ENCODE data around the gene CUTC.

GRCh38 chr10:99742254-99742653 lies 10.2 kb downstream of the CUTC start:
- TF ChIP-seq CTCF (IDR thresholded peaks at IDR 0.05; ENCODE audit: poor library complexity) (no peak), EZH2 (IDR thresholded peaks at IDR 0.05; ENCODE audit: borderline replicate concordance) (no peak), EZH2phosphoT487 (IDR thresholded peaks at IDR 0.05; ENCODE audit: low read depth, severe bottlenecking, unreplicated experiment) (no peak)
